HCT116 (cell line): Measurements from ENCODE around the gene TXNL4B.

ENCODE experiments used
- CEBPB ChIP-seq: IDR thresholded peaks from 2 replicates; pipeline ENCODE4 v1.6.1; 2012; ENCODE audit warnings: low read depth
- EZH2 ChIP-seq: fragments of 200-600 bp; sonication (generic); IDR thresholded peaks from 2 replicates; pipeline ENCODE4 v1.6.1; 2017; ENCODE audit warnings: antibody characterized with exemption, mixed run types
- EZH2phosphoT487 ChIP-seq: fragments of 200-600 bp; IDR thresholded peaks from 2 replicates; pipeline ENCODE4 v1.6.1; 2018; ENCODE audit warnings: antibody characterized with exemption, borderline replicate concordance
- JUND ChIP-seq: IDR thresholded peaks from 2 replicates; pipeline ENCODE4 v1.6.1; 2012
- POLR2A ChIP-seq: IDR thresholded peaks from 2 replicates; pipeline ENCODE4 v1.7.0; 2011; ENCODE audit warnings: borderline replicate concordance; ENCODE audit not compliant: insufficient read depth, insufficient read length; ENCODE audit errors: extremely low read depth
- RAD21 ChIP-seq: IDR thresholded peaks from 2 replicates; pipeline ENCODE4 v1.6.1; 2012; ENCODE audit warnings: low read depth, mild to moderate bottlenecking
- SIN3A ChIP-seq: IDR thresholded peaks from 2 replicates; pipeline ENCODE4 v1.6.1; 2012; ENCODE audit warnings: low read depth
- SP1 ChIP-seq: IDR thresholded peaks from 2 replicates; pipeline ENCODE4 v1.6.1; 2012; ENCODE audit warnings: low read depth
- TCF7L2 ChIP-seq: IDR thresholded peaks from 2 replicates; pipeline ENCODE4 v1.7.0; 2011; ENCODE audit warnings: borderline replicate concordance, inconsistent platforms; ENCODE audit not compliant: insufficient read depth, insufficient read length; ENCODE audit errors: extremely low read depth
- YY1 ChIP-seq: IDR thresholded peaks from 2 replicates; pipeline ENCODE4 v1.6.1; 2011; ENCODE audit warnings: low read length, low read depth, moderate library complexity, mild to moderate bottlenecking; ENCODE audit not compliant: insufficient replicate concordance; ENCODE audit errors: extremely low read depth
- ZFX ChIP-seq: fragments of 450-650 bp; IDR thresholded peaks from 2 replicates; pipeline ENCODE4 v1.6.1; 2017
- TF ChIP-seq, protein P1 (sequence below), 3 experiments: fragments of 200-600 bp in 1 of 3; sonication (generic) in 1 of 3; IDR thresholded peaks in 2 of 3; conservative IDR thresholded peaks in 1 of 3; 2 replicates each; pipeline ENCODE4 v1.5.1; 2012 to 2017; ENCODE audit warnings: low read depth in 2 of 3, low read length in 2 of 3, antibody characterized with exemption in 1 of 3, borderline replicate concordance in 1 of 3, control low read depth in 1 of 3, mild to moderate bottlenecking in 1 of 3, mixed read lengths in 1 of 3, mixed run types in 1 of 3, moderate library complexity in 1 of 3; ENCODE audit not compliant: insufficient read depth in 1 of 3
- TF ChIP-seq, protein P2 (sequence below): IDR thresholded peaks from 2 replicates; pipeline ENCODE4 v1.6.1; 2012; ENCODE audit warnings: low read depth
- TF ChIP-seq, protein P3 (sequence below): IDR thresholded peaks from 2 replicates; pipeline ENCODE4 v1.6.1; 2012

DNA sequence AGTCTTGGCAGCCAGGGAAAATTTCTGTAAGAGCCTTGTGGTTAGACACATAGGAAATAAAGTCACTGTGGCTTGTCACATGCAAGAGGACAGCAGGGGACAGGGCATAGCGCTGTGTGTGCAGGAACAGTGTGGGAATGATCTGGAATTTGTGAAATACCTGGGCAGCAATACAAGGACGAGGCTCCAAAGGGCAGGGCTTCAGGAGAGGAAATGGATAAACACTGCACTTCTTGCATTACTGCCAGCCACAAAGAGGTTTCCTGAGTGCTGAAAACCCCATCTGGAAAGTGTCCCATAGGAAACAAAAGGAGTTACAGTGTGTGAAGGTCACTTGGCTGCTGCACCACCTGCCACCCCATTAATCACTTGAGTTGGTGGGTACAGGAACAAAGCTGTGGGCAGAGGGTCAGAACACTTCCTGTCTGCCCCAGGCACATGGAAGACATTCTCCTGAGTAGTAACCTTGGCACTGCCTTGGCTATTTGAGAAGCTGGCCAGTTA lies 51.2 kb downstream of the TXNL4B start:
- TF ChIP-seq, protein P1, sequence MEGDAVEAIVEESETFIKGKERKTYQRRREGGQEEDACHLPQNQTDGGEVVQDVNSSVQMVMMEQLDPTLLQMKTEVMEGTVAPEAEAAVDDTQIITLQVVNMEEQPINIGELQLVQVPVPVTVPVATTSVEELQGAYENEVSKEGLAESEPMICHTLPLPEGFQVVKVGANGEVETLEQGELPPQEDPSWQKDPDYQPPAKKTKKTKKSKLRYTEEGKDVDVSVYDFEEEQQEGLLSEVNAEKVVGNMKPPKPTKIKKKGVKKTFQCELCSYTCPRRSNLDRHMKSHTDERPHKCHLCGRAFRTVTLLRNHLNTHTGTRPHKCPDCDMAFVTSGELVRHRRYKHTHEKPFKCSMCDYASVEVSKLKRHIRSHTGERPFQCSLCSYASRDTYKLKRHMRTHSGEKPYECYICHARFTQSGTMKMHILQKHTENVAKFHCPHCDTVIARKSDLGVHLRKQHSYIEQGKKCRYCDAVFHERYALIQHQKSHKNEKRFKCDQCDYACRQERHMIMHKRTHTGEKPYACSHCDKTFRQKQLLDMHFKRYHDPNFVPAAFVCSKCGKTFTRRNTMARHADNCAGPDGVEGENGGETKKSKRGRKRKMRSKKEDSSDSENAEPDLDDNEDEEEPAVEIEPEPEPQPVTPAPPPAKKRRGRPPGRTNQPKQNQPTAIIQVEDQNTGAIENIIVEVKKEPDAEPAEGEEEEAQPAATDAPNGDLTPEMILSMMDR (IDR thresholded peaks at IDR 0.05 in 2 of 3, conservative IDR thresholded peaks at IDR 0.05 in 1 of 3; ENCODE audit: borderline replicate concordance in 1 of 3, insufficient read depth in 1 of 3, low read depth in 2 of 3, low read length in 2 of 3) = no peak
- no peak for TF ChIP-seq POLR2A
- TF ChIP-seq EZH2phosphoT487 = no peak
- TF ChIP-seq JUND = no peak
- TF ChIP-seq TCF7L2 = no peak
- TF ChIP-seq, protein P2, sequence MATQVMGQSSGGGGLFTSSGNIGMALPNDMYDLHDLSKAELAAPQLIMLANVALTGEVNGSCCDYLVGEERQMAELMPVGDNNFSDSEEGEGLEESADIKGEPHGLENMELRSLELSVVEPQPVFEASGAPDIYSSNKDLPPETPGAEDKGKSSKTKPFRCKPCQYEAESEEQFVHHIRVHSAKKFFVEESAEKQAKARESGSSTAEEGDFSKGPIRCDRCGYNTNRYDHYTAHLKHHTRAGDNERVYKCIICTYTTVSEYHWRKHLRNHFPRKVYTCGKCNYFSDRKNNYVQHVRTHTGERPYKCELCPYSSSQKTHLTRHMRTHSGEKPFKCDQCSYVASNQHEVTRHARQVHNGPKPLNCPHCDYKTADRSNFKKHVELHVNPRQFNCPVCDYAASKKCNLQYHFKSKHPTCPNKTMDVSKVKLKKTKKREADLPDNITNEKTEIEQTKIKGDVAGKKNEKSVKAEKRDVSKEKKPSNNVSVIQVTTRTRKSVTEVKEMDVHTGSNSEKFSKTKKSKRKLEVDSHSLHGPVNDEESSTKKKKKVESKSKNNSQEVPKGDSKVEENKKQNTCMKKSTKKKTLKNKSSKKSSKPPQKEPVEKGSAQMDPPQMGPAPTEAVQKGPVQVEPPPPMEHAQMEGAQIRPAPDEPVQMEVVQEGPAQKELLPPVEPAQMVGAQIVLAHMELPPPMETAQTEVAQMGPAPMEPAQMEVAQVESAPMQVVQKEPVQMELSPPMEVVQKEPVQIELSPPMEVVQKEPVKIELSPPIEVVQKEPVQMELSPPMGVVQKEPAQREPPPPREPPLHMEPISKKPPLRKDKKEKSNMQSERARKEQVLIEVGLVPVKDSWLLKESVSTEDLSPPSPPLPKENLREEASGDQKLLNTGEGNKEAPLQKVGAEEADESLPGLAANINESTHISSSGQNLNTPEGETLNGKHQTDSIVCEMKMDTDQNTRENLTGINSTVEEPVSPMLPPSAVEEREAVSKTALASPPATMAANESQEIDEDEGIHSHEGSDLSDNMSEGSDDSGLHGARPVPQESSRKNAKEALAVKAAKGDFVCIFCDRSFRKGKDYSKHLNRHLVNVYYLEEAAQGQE = no peak
- TF ChIP-seq ZFX = no peak
- no peak for TF ChIP-seq CEBPB
- TF ChIP-seq YY1 = no peak
- TF ChIP-seq, protein P3, sequence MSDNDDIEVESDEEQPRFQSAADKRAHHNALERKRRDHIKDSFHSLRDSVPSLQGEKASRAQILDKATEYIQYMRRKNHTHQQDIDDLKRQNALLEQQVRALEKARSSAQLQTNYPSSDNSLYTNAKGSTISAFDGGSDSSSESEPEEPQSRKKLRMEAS = no peak
- no peak for TF ChIP-seq SIN3A
- TF ChIP-seq RAD21 = no peak
- TF ChIP-seq SP1 = no peak
- TF ChIP-seq EZH2 = no peak
